Memory B cell (primary cell): Measurements from ENCODE around the gene CRADD.
A peak's percentile ranks its signal among the peaks of the same experiment; 100 is the strongest.

Experiments used
- ATAC-seq: fragments of 150-1000 bp; cut with Tn5 transposase; 2 replicates; pipeline ENCODE4 v1.10.0; 2021; ENCODE audit warnings: low read depth, mild to moderate bottlenecking, moderate library complexity
- DNase-seq, 2 donors: peaks; one replicate each; pipeline ENCODE4 v3.0.0; 2022; ENCODE audit warnings: low spot score in 2 of 2
- H3K27ac Mint-ChIP-seq: one replicate; pipeline ENCODE4 v1.8.0; 2022; ENCODE audit warnings: mild to moderate bottlenecking, moderate library complexity, mixed read lengths
- H3K27me3 Mint-ChIP-seq: one replicate; pipeline ENCODE4 v1.8.0; 2022; ENCODE audit warnings: mixed read lengths
- H3K36me3 Mint-ChIP-seq: one replicate; pipeline ENCODE4 v1.8.0; 2022; ENCODE audit warnings: mild to moderate bottlenecking, mixed read lengths
- H3K4me1 Mint-ChIP-seq: one replicate; pipeline ENCODE4 v1.8.0; 2022; ENCODE audit warnings: mixed read lengths
- H3K4me3 Mint-ChIP-seq: one replicate; pipeline ENCODE4 v1.8.0; 2022; ENCODE audit warnings: mild to moderate bottlenecking, moderate library complexity, mixed read lengths
- H3K9me3 Mint-ChIP-seq: one replicate; pipeline ENCODE4 v1.8.0; 2022; ENCODE audit warnings: mixed read lengths

CRADD gene

GRCh38 chr12:93680006-93680405 lies 2.8 kb downstream of the CRADD start:
- no peak for DNase-seq
- Mint-ChIP-seq H3K4me3 (no peak overlapping the region), H3K9me3 (no peaks in the 10 kb centered on the region), H3K27ac (peak overlapping the region; percentile 29), H3K36me3 (peaks cover 18% of the 10 kb centered on the region), H3K27me3 (peaks cover 2% of the 10 kb centered on the region), H3K4me1 (peaks cover 31% of the 10 kb centered on the region)
- no peak for ATAC-seq

GRCh38 chr12:93682846-93683261 lies 5.7 kb downstream of the CRADD start:
- Mint-ChIP-seq H3K4me1 (peaks cover 24% of the 10 kb centered on the region), H3K9me3 (no peaks in the 10 kb centered on the region), H3K27me3 (no peaks in the 10 kb centered on the region), H3K4me3 (no peak overlapping the region), H3K27ac (no peak overlapping the region), H3K36me3 (peaks cover 21% of the 10 kb centered on the region)
- DNase-seq (no peak), ATAC-seq (no peak)

GRCh38 chr12:93683410-93683809 lies 6.2 kb downstream of the CRADD start:
- Mint-ChIP-seq H3K9me3 (no peaks in the 10 kb centered on the region), H3K36me3 (peaks cover 22% of the 10 kb centered on the region), H3K27me3 (no peaks in the 10 kb centered on the region), H3K4me1 (peaks cover 19% of the 10 kb centered on the region), H3K27ac (no peak overlapping the region), H3K4me3 (no peak overlapping the region)
- DNase-seq = no peak
- no peak for ATAC-seq

GRCh38 chr12:93684716-93685115 lies 7.5 kb downstream of the CRADD start:
- Mint-ChIP-seq H3K27ac (no peak overlapping the region), H3K9me3 (no peaks in the 10 kb centered on the region), H3K36me3 (peaks cover 23% of the 10 kb centered on the region), H3K27me3 (no peaks in the 10 kb centered on the region), H3K4me3 (no peak overlapping the region), H3K4me1 (peaks cover 9% of the 10 kb centered on the region)
- ATAC-seq = no peak
- DNase-seq = no peak

GRCh38 chr12:93686572-93687356 lies 9.6 kb downstream of the CRADD start:
- H3K4me3 Mint-ChIP-seq = no peak overlapping the region
- H3K9me3 Mint-ChIP-seq = no peaks in the 10 kb centered on the region
- H3K27ac Mint-ChIP-seq = no peak overlapping the region
- ATAC-seq (no peak), DNase-seq (no peak)
- H3K36me3 Mint-ChIP-seq = peaks cover 23% of the 10 kb centered on the region
- no peaks in the 10 kb centered on the region for H3K27me3 Mint-ChIP-seq
- H3K4me1 Mint-ChIP-seq = peaks cover 6% of the 10 kb centered on the region

- no peak for ATAC-seq
- no peaks in the 10 kb centered on the region for H3K27me3 Mint-ChIP-seq
Observed at GRCh38 chr12:93689076-93689834, 12.1 kb downstream of the CRADD start.

GRCh38 chr12:93696462-93696861 lies 19.3 kb downstream of the CRADD start:
- DNase-seq (no peak), ATAC-seq (no peak)
- no peak overlapping the region for H3K4me3 Mint-ChIP-seq
- H3K27ac Mint-ChIP-seq = no peak overlapping the region
- peaks cover 10% of the 10 kb centered on the region for H3K4me1 Mint-ChIP-seq
- peaks cover 5% of the 10 kb centered on the region for H3K9me3 Mint-ChIP-seq
- peaks cover 11% of the 10 kb centered on the region for H3K36me3 Mint-ChIP-seq
- no peaks in the 10 kb centered on the region for H3K27me3 Mint-ChIP-seq

More at GRCh38 chr12:93689076-93689834, 12.1 kb downstream of the CRADD start:
- peaks cover 23% of the 10 kb centered on the region for H3K36me3 Mint-ChIP-seq
- H3K9me3 Mint-ChIP-seq = peaks cover 5% of the 10 kb centered on the region
- peaks cover 6% of the 10 kb centered on the region for H3K4me1 Mint-ChIP-seq
- no peak for DNase-seq
- no peak overlapping the region for H3K27ac Mint-ChIP-seq
- H3K4me3 Mint-ChIP-seq = no peak overlapping the region

- Mint-ChIP-seq H3K36me3 (peaks cover 5% of the 10 kb centered on the region), H3K4me1 (peaks cover 17% of the 10 kb centered on the region), H3K27me3 (no peaks in the 10 kb centered on the region), H3K27ac (no peak overlapping the region), H3K4me3 (no peak overlapping the region), H3K9me3 (no peaks in the 10 kb centered on the region)
- ATAC-seq (no peak), DNase-seq (no peak)
Observed at GRCh38 chr12:93698307-93699092, 21.3 kb downstream of the CRADD start.

- H3K4me3 Mint-ChIP-seq = no peak overlapping the region
- no peaks in the 10 kb centered on the region for H3K27me3 Mint-ChIP-seq
- ATAC-seq = no peak
- H3K27ac Mint-ChIP-seq = peak overlapping the region; percentile 5
- H3K4me1 Mint-ChIP-seq = peaks cover 21% of the 10 kb centered on the region
- peaks cover 7% of the 10 kb centered on the region for H3K36me3 Mint-ChIP-seq
- H3K9me3 Mint-ChIP-seq = no peaks in the 10 kb centered on the region
- DNase-seq = no peak
Observed at GRCh38 chr12:93699271-93700145, 22.3 kb downstream of the CRADD start.

- ATAC-seq = no peak
Observed at GRCh38 chr12:93702707-93703315, 25.6 kb downstream of the CRADD start.

GRCh38 chr12:93704122-93704521 lies 26.9 kb downstream of the CRADD start:
- ATAC-seq = no peak
- Mint-ChIP-seq H3K27ac (no peak overlapping the region), H3K9me3 (no peaks in the 10 kb centered on the region), H3K27me3 (no peaks in the 10 kb centered on the region), H3K36me3 (peaks cover 14% of the 10 kb centered on the region), H3K4me1 (peaks cover 29% of the 10 kb centered on the region), H3K4me3 (no peak overlapping the region)
- no peak for DNase-seq

More at GRCh38 chr12:93702707-93703315, 25.6 kb downstream of the CRADD start:
- H3K9me3 Mint-ChIP-seq = no peaks in the 10 kb centered on the region
- no peak for DNase-seq
- no peak overlapping the region for H3K27ac Mint-ChIP-seq
- H3K4me1 Mint-ChIP-seq = peaks cover 26% of the 10 kb centered on the region
- H3K27me3 Mint-ChIP-seq = no peaks in the 10 kb centered on the region
- no peak overlapping the region for H3K4me3 Mint-ChIP-seq
- H3K36me3 Mint-ChIP-seq = peaks cover 8% of the 10 kb centered on the region

- no peak for ATAC-seq
- H3K27me3 Mint-ChIP-seq = no peaks in the 10 kb centered on the region
- no peak overlapping the region for H3K4me3 Mint-ChIP-seq
- H3K9me3 Mint-ChIP-seq = peaks cover 4% of the 10 kb centered on the region
- H3K36me3 Mint-ChIP-seq = peaks cover 14% of the 10 kb centered on the region
- no peak overlapping the region for H3K27ac Mint-ChIP-seq
- no peak for DNase-seq
- peaks cover 29% of the 10 kb centered on the region for H3K4me1 Mint-ChIP-seq
Observed at GRCh38 chr12:93704625-93705024, 27.4 kb downstream of the CRADD start.

- peaks cover 5% of the 10 kb centered on the region for H3K9me3 Mint-ChIP-seq
- H3K36me3 Mint-ChIP-seq = peaks cover 15% of the 10 kb centered on the region
- no peak for DNase-seq
- ATAC-seq = no peak
- no peaks in the 10 kb centered on the region for H3K27me3 Mint-ChIP-seq
- H3K27ac Mint-ChIP-seq = no peak overlapping the region
- H3K4me1 Mint-ChIP-seq = peaks cover 25% of the 10 kb centered on the region
- H3K4me3 Mint-ChIP-seq = no peak overlapping the region
Observed at GRCh38 chr12:93705237-93705636, 28.1 kb downstream of the CRADD start.
